Measurements from ENCODE around the gene MAP4. TPM values are rescaled to one million over a fixed set of nuclear protein-coding genes. Genes with fewer than 3 reads are reported as not detected.

Gene MAP4
- total RNA-seq, 1 donor from 2014 or later = 152 TPM

GRCh38 chr3:48057521-48057920, 41.3 kb upstream of the MAP4 start:
- H3K27ac Mint-ChIP-seq = no peak overlapping the region
- intact Hi-C loops (cut with micrococcal nuclease) = no loop called here

GRCh38 chr3:48047841-48048464, 31.7 kb upstream of the MAP4 start:
- ChIA-PET POLR2A (no interaction called here), CTCF (no interaction called here)
- no peaks in the 10 kb centered on the region for H3K27me3 Mint-ChIP-seq
- no peak for DNase-seq
- H3K4me3 Mint-ChIP-seq = no peak overlapping the region
- H3K9me3 Mint-ChIP-seq = no peaks in the 10 kb centered on the region
- intact Hi-C loops (cut with micrococcal nuclease) = no loop called here
- H3K4me1 Mint-ChIP-seq = peaks cover under 1% of the 10 kb centered on the region
- no peak overlapping the region for H3K27ac Mint-ChIP-seq
- H3K36me3 Mint-ChIP-seq (ENCODE audit: low read depth) = peaks cover 39% of the 10 kb centered on the region
- ATAC-seq (ENCODE audit: low read depth) = no peak
- TF ChIP-seq, protein P1, sequence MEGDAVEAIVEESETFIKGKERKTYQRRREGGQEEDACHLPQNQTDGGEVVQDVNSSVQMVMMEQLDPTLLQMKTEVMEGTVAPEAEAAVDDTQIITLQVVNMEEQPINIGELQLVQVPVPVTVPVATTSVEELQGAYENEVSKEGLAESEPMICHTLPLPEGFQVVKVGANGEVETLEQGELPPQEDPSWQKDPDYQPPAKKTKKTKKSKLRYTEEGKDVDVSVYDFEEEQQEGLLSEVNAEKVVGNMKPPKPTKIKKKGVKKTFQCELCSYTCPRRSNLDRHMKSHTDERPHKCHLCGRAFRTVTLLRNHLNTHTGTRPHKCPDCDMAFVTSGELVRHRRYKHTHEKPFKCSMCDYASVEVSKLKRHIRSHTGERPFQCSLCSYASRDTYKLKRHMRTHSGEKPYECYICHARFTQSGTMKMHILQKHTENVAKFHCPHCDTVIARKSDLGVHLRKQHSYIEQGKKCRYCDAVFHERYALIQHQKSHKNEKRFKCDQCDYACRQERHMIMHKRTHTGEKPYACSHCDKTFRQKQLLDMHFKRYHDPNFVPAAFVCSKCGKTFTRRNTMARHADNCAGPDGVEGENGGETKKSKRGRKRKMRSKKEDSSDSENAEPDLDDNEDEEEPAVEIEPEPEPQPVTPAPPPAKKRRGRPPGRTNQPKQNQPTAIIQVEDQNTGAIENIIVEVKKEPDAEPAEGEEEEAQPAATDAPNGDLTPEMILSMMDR (IDR thresholded peaks at IDR 0.05) = no peak

More at GRCh38 chr3:48057521-48057920, 41.3 kb upstream of the MAP4 start:
- H3K36me3 Mint-ChIP-seq (ENCODE audit: low read depth) = peaks cover 9% of the 10 kb centered on the region
- no peak for ATAC-seq (ENCODE audit: low read depth)
- CTCF ChIA-PET = no interaction called here
- H3K4me1 Mint-ChIP-seq = peaks cover 21% of the 10 kb centered on the region
- TF ChIP-seq, protein P1 (IDR thresholded peaks at IDR 0.05) = no peak
- POLR2A ChIA-PET = no interaction called here
- no peak overlapping the region for H3K4me3 Mint-ChIP-seq
- no peak for DNase-seq
- no peaks in the 10 kb centered on the region for H3K27me3 Mint-ChIP-seq
- H3K9me3 Mint-ChIP-seq = no peaks in the 10 kb centered on the region

DNA sequence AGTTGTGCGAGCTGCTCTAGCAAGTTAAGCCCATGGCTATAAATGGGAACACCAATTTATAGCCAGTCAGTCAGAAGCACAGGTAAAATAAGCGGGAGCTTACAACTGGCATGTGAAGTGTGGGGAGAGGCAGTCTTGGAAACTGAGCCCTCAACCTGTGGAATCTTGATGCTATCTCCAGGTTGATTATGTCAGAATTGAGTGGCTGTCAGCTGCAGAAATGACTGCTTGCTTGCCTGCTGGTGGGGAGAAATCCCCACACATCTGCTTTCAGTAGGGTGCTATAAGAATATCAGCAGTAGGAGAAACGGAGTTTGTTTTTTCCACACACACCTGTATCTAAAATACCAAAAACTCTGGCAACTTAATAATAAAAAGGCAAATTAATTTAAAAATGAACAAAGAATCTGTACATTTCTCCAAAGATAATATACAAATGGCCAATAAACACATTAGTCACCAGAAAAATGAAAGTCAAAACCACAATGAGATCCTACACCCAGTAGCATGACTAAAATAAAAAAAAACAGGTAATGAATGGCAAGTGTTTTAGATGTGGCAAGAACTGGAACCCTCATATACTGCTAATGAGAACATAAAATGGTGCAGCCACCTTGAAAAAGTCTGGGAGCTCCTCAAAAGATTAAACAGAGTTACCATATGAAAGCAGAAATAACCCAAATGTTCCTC, 26.0 kb upstream of the MAP4 start:
- ChIA-PET POLR2A (no interaction called here), CTCF (no interaction called here)
- peaks cover 10% of the 10 kb centered on the region for H3K36me3 Mint-ChIP-seq (ENCODE audit: low read depth)
- no peak for DNase-seq
- H3K27ac Mint-ChIP-seq = no peak overlapping the region
- H3K4me1 Mint-ChIP-seq = no peaks in the 10 kb centered on the region
- no peak overlapping the region for H3K4me3 Mint-ChIP-seq
- H3K9me3 Mint-ChIP-seq = no peaks in the 10 kb centered on the region
- ATAC-seq (ENCODE audit: low read depth) = no peak
- intact Hi-C loops (cut with micrococcal nuclease) = no loop called here
- TF ChIP-seq, protein P1 (IDR thresholded peaks at IDR 0.05) = no peak
- H3K27me3 Mint-ChIP-seq = no peaks in the 10 kb centered on the region

- Mint-ChIP-seq H3K4me1 (no peaks in the 10 kb centered on the region), H3K9me3 (no peaks in the 10 kb centered on the region), H3K36me3 (ENCODE audit: low read depth) (peaks cover 3% of the 10 kb centered on the region), H3K27me3 (no peaks in the 10 kb centered on the region), H3K27ac (no peak overlapping the region), H3K4me3 (no peak overlapping the region)
- no peak for ATAC-seq (ENCODE audit: low read depth)
- intact Hi-C loops (cut with micrococcal nuclease) = no loop called here
- no peak for DNase-seq
- TF ChIP-seq, protein P1 (IDR thresholded peaks at IDR 0.05) = no peak
- POLR2A ChIA-PET = no interaction called here
- CTCF ChIA-PET = no interaction called here
Observed at GRCh38 chr3:48039487-48040190, 23.4 kb upstream of the MAP4 start.

DNA sequence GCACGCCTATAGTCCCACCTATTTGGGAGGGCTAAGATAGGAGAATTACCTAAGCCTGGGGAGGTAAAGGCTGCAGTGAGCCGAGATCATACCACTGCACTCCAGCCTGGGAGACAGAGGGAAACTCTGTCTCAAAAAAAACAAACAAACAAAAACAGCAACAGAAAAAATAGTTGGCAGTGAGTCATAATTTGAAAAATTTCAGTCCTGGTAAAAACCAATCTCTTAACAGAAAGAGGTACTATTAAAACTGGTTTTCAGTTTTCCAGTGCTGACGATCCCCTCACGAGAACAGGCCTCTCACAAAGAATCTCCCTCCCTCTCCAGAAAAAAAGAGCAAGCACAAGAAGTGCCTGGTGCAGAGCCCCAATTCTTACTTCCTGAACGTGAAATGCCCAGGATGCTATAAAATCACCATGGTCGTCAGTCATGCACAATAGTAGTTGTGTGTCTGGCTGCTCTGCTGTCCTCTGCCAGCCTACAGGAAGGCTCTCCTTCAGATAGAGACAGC, 22.8 kb upstream of the MAP4 start:
- DNase-seq (no peak), ATAC-seq (ENCODE audit: low read depth) (no peak)
- intact Hi-C loops (cut with micrococcal nuclease) = no loop called here
- no peaks in the 10 kb centered on the region for H3K27me3 Mint-ChIP-seq
- peaks cover 3% of the 10 kb centered on the region for H3K36me3 Mint-ChIP-seq (ENCODE audit: low read depth)
- H3K9me3 Mint-ChIP-seq = no peaks in the 10 kb centered on the region
- TF ChIP-seq, protein P1 (IDR thresholded peaks at IDR 0.05) = no peak
- H3K27ac Mint-ChIP-seq = no peak overlapping the region
- no peak overlapping the region for H3K4me3 Mint-ChIP-seq
- H3K4me1 Mint-ChIP-seq = peaks cover 2% of the 10 kb centered on the region
- ChIA-PET CTCF (no interaction called here), POLR2A (no interaction called here)

Data from activated B cell treated with CpG ODN at 0.5 μM for 24 hours (primary cell).